ENCODE results near the gene GPSM3.
"Not testable (repeated sequence)": the region's sequence is repeated elsewhere in the genome, so short reads cannot be mapped to it uniquely, and the experiment has no call there.

The GPSM3 gene

DNA sequence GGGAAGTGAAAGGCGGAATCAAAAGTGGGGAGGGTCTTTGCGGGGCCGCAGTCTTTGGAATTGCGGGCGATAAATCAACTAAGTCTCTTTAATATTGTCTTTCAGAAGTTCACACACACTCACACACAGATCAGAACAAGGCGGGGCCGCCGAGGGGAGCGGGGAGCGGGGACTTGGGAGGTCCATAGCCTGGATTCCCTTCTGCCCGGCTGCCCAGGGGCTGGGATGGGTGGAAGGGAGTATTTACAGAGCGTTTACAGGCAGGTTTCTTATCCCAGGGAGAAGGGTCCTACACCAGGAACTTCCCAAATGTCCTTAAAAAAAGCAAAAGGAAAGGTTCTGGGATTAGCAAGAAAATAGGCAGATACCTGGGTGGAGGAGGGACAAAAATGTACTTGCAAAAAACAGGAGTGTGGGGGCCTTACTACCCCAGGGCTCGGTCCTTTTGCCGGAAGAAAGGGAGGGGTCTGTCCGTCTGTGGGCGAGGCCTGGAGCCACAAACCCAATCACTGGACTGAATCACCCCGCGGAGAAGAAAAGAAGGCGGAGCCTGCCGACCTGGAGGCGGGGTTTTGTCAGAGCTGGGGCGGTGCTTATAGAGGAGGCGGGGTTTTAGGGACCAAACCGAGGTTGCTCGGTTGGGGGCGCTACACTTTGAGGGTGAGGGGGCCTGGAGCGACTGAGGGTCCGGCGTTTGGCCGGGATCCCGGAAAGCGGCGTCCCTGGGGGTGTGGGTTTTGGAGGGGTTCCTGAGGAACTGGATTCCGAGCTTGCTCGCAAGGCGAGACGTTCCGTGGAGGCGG, 44.0 kb downstream of the GPSM3 start:
- FAIRE-seq: no peak

DNA sequence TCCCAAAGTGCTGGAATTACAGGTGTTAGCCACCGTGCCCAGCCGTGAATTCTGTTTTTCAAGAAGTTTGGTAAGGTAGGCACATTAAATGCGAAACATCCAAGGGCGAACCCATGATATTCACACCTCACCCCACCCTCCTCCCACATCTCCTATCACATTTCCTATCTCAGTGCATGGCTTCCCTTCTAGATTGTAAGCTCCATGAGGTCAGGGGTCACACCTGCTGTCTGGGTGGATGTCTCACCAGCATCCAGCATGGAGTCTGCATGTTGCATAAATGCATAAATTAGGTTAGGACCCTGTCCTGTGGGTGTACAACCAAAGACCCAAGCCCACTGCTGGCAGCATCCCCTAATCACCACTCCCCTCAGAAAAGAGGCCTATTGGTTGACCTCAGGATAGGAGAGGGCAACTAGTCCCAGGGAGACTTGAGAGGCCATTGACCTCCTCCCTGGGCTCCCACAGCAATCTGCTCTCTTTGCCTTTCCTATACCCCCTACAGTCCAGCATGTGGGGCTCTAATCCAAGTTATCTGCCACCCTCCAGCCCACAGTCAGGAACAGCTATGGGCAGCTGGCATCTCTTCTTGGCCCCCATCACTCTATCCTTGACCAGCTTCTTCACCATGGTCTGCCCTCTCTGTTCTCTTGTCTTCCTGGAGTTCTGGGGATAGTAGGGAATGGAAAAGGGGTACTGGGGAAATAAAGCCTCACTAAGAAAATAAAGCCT, 44.9 kb downstream of the GPSM3 start:
- FAIRE-seq: no peak

DNA sequence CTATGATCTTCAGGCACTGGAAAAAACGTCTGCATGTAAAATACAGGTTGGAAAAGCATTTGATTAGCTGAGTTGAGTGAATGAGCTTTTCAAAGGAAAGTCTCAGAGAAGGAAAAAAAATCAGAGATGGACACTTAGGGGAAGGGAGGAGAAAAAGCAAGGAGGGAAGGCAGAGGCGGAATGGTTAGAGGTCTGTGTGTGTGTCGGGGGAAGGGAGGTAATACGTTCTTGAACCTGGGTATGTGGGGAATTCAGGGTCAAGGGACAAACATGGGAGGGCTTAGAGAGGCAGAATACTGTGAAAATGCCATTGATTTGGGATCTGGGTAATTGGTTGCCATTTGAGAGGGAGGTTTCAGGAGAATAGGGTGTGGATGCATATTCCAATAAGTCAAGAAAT, 45.8 kb downstream of the GPSM3 start:
- no peak for FAIRE-seq

DNA sequence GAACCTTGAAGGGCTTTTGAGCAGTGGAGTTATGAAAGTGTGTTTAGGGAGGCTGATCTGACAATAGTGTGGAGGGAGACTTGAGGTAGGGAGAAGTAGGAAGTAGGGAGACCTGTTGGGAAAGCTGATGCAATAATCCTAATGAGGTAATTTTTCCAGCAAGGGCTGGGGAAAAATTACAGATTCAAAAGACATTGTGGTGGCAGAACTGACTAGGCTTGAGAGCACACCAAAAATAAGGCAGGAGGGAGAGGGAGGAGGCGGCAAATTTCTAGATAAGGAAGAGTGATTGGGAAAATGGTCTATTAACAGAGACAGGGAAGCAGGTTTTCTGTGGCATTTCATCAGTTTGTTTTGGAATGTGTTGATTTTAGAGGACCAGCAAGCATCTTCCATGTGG, 46.2 kb downstream of the GPSM3 start:
- FAIRE-seq: no peak

DNA sequence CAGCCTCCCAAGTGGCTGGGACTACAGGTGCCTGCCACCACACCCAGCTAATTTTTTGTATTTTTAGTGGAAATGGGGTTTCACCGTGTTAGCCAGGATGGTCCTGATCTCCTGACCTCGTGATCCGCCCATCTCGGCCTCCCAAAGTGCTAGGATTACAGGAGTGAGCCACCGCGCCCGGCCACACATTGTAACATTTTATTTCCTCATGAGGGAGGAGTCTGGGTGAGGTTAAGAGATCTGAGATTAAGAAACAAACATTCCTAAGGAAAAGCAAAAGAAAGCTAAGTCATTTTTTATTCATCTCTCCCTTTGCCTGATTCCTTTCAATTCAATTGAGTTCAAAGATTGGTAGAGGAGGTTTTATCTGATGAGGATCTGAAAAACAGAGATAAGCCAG, 48.2 kb downstream of the GPSM3 start:
- FAIRE-seq: not testable (repeated sequence)
